ENCODE results near the gene LONP1.

LONP1 gene

DNA sequence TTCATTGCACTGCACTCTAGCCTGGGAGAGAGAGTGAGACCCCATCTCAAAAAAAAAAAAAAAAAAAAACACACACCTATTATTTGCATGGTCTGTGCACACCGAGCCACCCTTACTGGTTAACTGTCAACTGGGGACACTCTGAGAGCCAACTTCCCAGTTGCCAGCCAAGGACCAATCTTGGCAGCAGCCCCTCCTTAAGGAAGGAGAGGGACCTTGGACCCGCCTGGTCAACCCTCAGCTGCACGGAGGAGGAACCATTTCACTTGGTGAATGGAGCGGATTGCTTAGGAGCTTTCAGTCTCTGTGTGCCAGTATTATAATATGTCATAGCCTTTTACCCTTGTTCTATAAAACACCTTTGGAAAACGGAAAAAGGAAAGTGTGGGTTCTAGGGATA is 64.5 kb downstream of the LONP1 start:
- no peak overlapping the region for H3K27ac ChIP-seq
- no peak for TF ChIP-seq ZFX (IDR thresholded peaks at IDR 0.05)
- TF ChIP-seq, protein P1, sequence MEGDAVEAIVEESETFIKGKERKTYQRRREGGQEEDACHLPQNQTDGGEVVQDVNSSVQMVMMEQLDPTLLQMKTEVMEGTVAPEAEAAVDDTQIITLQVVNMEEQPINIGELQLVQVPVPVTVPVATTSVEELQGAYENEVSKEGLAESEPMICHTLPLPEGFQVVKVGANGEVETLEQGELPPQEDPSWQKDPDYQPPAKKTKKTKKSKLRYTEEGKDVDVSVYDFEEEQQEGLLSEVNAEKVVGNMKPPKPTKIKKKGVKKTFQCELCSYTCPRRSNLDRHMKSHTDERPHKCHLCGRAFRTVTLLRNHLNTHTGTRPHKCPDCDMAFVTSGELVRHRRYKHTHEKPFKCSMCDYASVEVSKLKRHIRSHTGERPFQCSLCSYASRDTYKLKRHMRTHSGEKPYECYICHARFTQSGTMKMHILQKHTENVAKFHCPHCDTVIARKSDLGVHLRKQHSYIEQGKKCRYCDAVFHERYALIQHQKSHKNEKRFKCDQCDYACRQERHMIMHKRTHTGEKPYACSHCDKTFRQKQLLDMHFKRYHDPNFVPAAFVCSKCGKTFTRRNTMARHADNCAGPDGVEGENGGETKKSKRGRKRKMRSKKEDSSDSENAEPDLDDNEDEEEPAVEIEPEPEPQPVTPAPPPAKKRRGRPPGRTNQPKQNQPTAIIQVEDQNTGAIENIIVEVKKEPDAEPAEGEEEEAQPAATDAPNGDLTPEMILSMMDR (conservative IDR thresholded peaks at IDR 0.05) = no peak

DNA sequence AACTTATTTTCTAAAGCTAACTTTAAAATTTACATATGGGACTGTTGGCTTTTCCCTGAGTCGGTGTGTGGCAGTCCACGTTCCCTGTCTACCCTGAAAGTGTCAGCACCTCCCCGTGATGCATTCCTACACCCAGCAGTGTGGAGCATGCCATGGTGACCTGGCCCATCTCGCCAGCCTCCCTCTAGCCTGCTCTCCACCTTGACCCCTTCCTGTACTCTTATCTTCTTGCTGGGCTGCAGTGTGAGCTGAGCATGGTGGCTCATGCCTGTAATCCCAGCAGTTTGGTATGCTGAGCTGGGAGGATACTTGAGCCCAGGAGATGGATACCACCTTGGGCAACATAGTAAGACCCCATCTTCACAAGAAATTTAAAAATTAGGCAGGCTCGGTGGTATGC is 65.0 kb downstream of the LONP1 start:
- no peak overlapping the region for H3K27ac ChIP-seq
- TF ChIP-seq, protein P1 (conservative IDR thresholded peaks at IDR 0.05) = no peak
- TF ChIP-seq ZFX (IDR thresholded peaks at IDR 0.05) = no peak

DNA sequence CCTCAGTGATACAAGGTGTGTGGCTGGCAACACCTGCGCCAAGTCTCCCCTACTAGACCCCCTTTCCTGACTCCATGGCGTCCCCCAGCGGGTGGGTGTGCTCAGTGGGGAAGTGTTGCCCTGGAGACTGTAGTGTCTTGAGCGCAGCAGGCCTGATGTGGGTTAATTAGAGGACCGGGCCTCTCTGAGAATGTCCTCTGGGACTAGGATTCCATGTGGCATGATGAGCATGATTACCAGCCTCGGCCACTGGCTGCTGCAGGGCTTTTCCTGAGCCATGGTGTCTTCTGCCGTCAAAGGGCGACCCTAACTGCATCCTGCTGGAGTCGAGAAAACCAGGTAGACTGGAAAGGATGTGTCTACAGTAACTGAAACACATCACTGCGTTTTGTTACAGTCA is 67.7 kb downstream of the LONP1 start:
- TF ChIP-seq, protein P1 (conservative IDR thresholded peaks at IDR 0.05) = no peak
- TF ChIP-seq ZFX (IDR thresholded peaks at IDR 0.05) = no peak
- H3K27ac ChIP-seq = no peak overlapping the region

DNA sequence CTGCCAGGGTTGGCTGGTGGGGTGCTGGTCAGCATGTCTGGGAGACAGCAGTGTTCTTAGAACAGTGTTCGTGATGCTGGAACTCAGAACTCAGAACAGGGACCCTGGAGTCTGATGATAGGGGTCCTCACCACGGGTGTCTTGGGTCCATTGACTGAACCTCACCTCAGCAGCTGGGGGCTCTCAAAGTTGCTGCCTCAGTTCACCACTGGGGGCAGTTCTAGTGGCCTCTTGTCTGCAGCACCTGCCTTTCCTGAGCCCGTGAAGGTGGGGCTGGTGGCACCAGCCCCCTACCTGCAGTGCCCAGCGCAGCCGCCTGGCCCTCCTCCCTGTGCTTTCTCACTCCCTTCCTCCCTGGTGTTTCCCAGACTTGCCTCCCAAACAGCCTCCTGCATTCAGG is 68.6 kb downstream of the LONP1 start:
- no peak for TF ChIP-seq ZFX (IDR thresholded peaks at IDR 0.05)
- TF ChIP-seq, protein P1 (conservative IDR thresholded peaks at IDR 0.05) = no peak
- no peak overlapping the region for H3K27ac ChIP-seq

DNA sequence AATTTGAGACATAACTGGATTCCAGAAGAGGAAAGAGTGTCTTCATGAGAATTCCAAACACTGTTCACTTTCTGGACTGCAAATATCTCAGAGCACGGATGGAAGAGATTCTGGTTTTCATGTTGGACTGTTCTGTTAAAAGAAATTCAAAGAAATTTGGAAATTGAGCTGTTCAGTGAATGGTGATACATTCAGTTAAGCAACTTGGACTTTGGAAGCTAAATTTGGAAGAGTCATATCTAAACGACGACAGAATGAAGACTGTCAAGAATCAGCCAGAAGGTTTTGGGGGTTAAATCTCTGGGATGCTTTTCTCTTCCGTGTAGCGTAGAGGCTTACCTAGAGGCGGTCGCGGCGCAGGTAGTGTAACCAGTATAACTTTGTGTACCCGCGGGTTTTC is 71.5 kb downstream of the LONP1 start:
- no peak overlapping the region for H3K27ac ChIP-seq
- TF ChIP-seq, protein P1 (conservative IDR thresholded peaks at IDR 0.05) = no peak
- TF ChIP-seq ZFX (IDR thresholded peaks at IDR 0.05) = no peak

DNA sequence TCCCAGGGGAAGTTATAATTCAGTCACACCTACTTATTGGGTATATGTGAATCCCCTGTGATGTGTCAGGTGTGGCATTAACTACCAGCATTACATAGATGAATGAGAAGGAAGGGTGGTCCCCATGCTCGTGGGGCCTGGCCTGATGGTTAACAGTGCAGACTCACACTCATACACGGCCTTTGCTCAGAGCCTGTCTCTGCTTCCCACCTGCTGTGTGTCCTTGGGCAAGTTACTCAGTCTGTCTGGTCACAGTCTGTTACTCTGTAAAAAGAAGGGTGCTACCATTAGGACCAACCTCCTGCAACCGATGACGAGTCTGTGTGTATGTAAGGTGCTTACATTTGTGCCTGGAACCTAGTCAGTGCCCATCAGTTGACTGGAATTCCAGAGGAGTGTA is 73.2 kb downstream of the LONP1 start:
- H3K27ac ChIP-seq = no peak overlapping the region
- TF ChIP-seq, protein P1 (conservative IDR thresholded peaks at IDR 0.05) = no peak
- TF ChIP-seq ZFX (IDR thresholded peaks at IDR 0.05) = no peak

DNA sequence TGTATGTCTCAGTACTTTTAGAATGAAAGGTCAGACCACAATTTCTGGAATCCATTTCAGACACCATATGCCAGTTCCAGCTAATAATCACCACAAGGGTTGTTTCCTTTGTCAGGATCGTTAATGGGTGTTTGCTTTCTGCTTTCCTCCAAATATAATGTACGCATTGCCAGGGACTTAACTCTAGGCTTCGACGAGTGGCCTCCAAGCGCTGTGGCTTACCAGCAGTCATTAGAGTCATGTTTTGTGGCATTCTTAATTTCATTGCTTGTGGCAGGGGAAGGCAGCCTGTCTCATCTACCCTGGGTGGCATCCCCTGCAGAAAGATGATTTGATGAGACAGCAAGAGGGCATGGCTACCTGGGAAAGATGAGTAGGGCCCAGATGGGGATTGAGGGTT is 74.5 kb downstream of the LONP1 start:
- H3K27ac ChIP-seq = no peak overlapping the region
- TF ChIP-seq, protein P1 (conservative IDR thresholded peaks at IDR 0.05) = no peak
- TF ChIP-seq ZFX (IDR thresholded peaks at IDR 0.05) = no peak
